Measurements from ENCODE around the gene KLRF2. TPM values are rescaled to one million over a fixed set of nuclear protein-coding genes. Genes with fewer than 3 reads are reported as not detected.
A peak's percentile ranks its signal among the peaks of the same experiment; 100 is the strongest.
"Not testable (repeated sequence)": the region's sequence is repeated elsewhere in the genome, so short reads cannot be mapped to it uniquely, and the experiment has no call there.

Gene KLRF2
- total RNA-seq, 2 experiments from 2014 or later: 0.79 to 0.94 TPM

- Mint-ChIP-seq H3K36me3 (ENCODE audit: low read depth) (peaks cover 46% of the 10 kb centered on the region), H3K9me3 (ENCODE audit: insufficient read depth) (peaks cover 18% of the 10 kb centered on the region), H3K4me3 (peak overlapping the region; percentile 79), H3K4me1 (ENCODE audit: low read depth) (peaks cover 41% of the 10 kb centered on the region), H3K27me3 (ENCODE audit: low read depth) (no peaks in the 10 kb centered on the region), H3K27ac (peak overlapping the region; percentile 86)
- ChIA-PET POLR2A (interaction anchor here (0.6 to 7.6 kb wide), 19 partner anchors 41 to 690 kb away, joined by 3 to 251 read pairs (median 8); partner anchors contain the start of genes CD69 and CLEC2D), CTCF (interaction anchor here (0.7 to 4.8 kb wide), 11 partner anchors 19 to 143 kb away, joined by 3 to 38 read pairs (median 5); partner anchors contain the start of genes CD69 and CLEC12B)
- ATAC-seq (no peak), DNase-seq (no peak)
Measured at GRCh38 chr12:9867531-9867930, 13.8 kb upstream of the KLRF2 start.

GRCh38 chr12:9868311-9868801 is 12.9 kb upstream of the KLRF2 start:
- Mint-ChIP-seq H3K36me3 (ENCODE audit: low read depth) (peaks cover 37% of the 10 kb centered on the region), H3K9me3 (ENCODE audit: insufficient read depth) (peaks cover 10% of the 10 kb centered on the region), H3K4me3 (peak overlapping the region; percentile 79), H3K27me3 (ENCODE audit: low read depth) (no peaks in the 10 kb centered on the region), H3K27ac (peak overlapping the region; percentile 88), H3K4me1 (ENCODE audit: low read depth) (peaks cover 32% of the 10 kb centered on the region)
- DNase-seq: no peak
- CTCF ChIA-PET: interaction anchor here (0.7 to 4.8 kb wide), 8 partner anchors 53 to 142 kb away, joined by 3 to 38 read pairs (median 6); partner anchors contain the start of genes CD69 and CLEC12B
- no peak for ATAC-seq
- POLR2A ChIA-PET: interaction anchor here (0.6 to 7.6 kb wide), 16 partner anchors 38 to 689 kb away, joined by 3 to 251 read pairs (median 9); partner anchors contain the start of genes CD69, CLEC2D and GABARAPL1

GRCh38 chr12:9868951-9869306 is 12.4 kb upstream of the KLRF2 start:
- CTCF ChIA-PET: interaction anchor here (0.9 to 4.8 kb wide), 10 partner anchors 18 to 141 kb away, joined by 3 to 38 read pairs (median 5); partner anchors contain the start of genes CD69 and CLEC12B
- Mint-ChIP-seq H3K27me3 (ENCODE audit: low read depth) (no peaks in the 10 kb centered on the region), H3K36me3 (ENCODE audit: low read depth) (peaks cover 32% of the 10 kb centered on the region)

GRCh38 chr12:9869307-9870161 is 11.8 kb upstream of the KLRF2 start, which contains the start of gene CLEC2B:
CLEC2B (minus strand) TSS chr12:9869354.
- H3K27ac Mint-ChIP-seq: peak within 1 kb of the TSS; percentile 91
- peaks cover 22% of the 10 kb centered on the region for H3K4me1 Mint-ChIP-seq (ENCODE audit: low read depth)
- DNase-seq (peak; percentile 58), ATAC-seq (peak; percentile 55)
- CTCF ChIA-PET: interaction anchor here (0.6 to 4.8 kb wide), 8 partner anchors 18 to 127 kb away, joined by 3 to 38 read pairs (median 5); partner anchors contain the start of gene CD69
- peaks cover 27% of the 10 kb centered on the region for H3K36me3 Mint-ChIP-seq (ENCODE audit: low read depth)
- H3K4me3 Mint-ChIP-seq: peak within 1 kb of the TSS; percentile 79
- POLR2A ChIA-PET: interaction anchor here (0.6 to 7.6 kb wide), 20 partner anchors 37 to 688 kb away, joined by 3 to 251 read pairs (median 4); partner anchors contain the start of genes CD69, CLEC2D and GABARAPL1
- H3K27me3 Mint-ChIP-seq (ENCODE audit: low read depth): no peaks in the 10 kb centered on the region
- H3K9me3 Mint-ChIP-seq (ENCODE audit: insufficient read depth): no peaks in the 10 kb centered on the region

More at GRCh38 chr12:9868951-9869306, 12.4 kb upstream of the KLRF2 start:
- Mint-ChIP-seq H3K9me3 (ENCODE audit: insufficient read depth) (peaks cover 4% of the 10 kb centered on the region), H3K4me1 (ENCODE audit: low read depth) (peaks cover 27% of the 10 kb centered on the region), H3K4me3 (peak overlapping the region; percentile 79), H3K27ac (peak overlapping the region; percentile 88)
- POLR2A ChIA-PET: interaction anchor here (0.6 to 7.6 kb wide), 20 partner anchors 38 to 689 kb away, joined by 3 to 251 read pairs (median 6); partner anchors contain the start of genes CD69, CLEC2D and GABARAPL1
- DNase-seq: no peak
- no peak for ATAC-seq

- no peaks in the 10 kb centered on the region for H3K27me3 Mint-ChIP-seq (ENCODE audit: low read depth)
- peak overlapping the region; percentile 91 for H3K27ac Mint-ChIP-seq
- ChIA-PET POLR2A (interaction anchor here (0.6 to 1.0 kb wide), 5 partner anchors 31 to 112 kb away, joined by 3 to 5 read pairs (median 3); no protein-coding TSS in a partner anchor), CTCF (interaction anchor here (0.8 to 3.3 kb wide), 2 partner anchors 36 to 57 kb away, joined by 3 to 11 read pairs; no protein-coding TSS in a partner anchor)
- H3K36me3 Mint-ChIP-seq (ENCODE audit: low read depth): peaks cover 20% of the 10 kb centered on the region
- H3K4me1 Mint-ChIP-seq (ENCODE audit: low read depth): peaks cover 17% of the 10 kb centered on the region
- peak; percentile 37 for DNase-seq
- peaks cover 4% of the 10 kb centered on the region for H3K9me3 Mint-ChIP-seq (ENCODE audit: insufficient read depth)
- H3K4me3 Mint-ChIP-seq: peak overlapping the region; percentile 79
- no peak for ATAC-seq
Measured at GRCh38 chr12:9870286-9870866, 10.9 kb upstream of the KLRF2 start.

GRCh38 chr12:9872162-9872561 is 9.1 kb upstream of the KLRF2 start:
- Mint-ChIP-seq H3K4me3 (no peak overlapping the region), H3K9me3 (ENCODE audit: insufficient read depth) (peaks cover 7% of the 10 kb centered on the region), H3K4me1 (ENCODE audit: low read depth) (peaks cover 17% of the 10 kb centered on the region), H3K27ac (no peak overlapping the region), H3K27me3 (ENCODE audit: low read depth) (no peaks in the 10 kb centered on the region), H3K36me3 (ENCODE audit: low read depth) (peaks cover 14% of the 10 kb centered on the region)
- DNase-seq (no peak), ATAC-seq (no peak)
- ChIA-PET CTCF (interaction anchor here (0.7 to 3.3 kb wide), 10 partner anchors 28 to 253 kb away, joined by 3 to 11 read pairs (median 3); no protein-coding TSS in a partner anchor), POLR2A (interaction anchor here (0.5 to 1.8 kb wide), 4 partner anchors 73 to 221 kb away, joined by 3 to 4 read pairs (median 3); no protein-coding TSS in a partner anchor)

- Mint-ChIP-seq H3K4me3 (no peak overlapping the region), H3K9me3 (ENCODE audit: insufficient read depth) (peaks cover 7% of the 10 kb centered on the region), H3K27me3 (ENCODE audit: low read depth) (no peaks in the 10 kb centered on the region), H3K36me3 (ENCODE audit: low read depth) (peaks cover 10% of the 10 kb centered on the region), H3K4me1 (ENCODE audit: low read depth) (peaks cover 17% of the 10 kb centered on the region), H3K27ac (no peak overlapping the region)
- no peak for ATAC-seq
- CTCF ChIA-PET: interaction anchor here (0.9 to 3.3 kb wide), 6 partner anchors 27 to 253 kb away, joined by 3 to 11 read pairs (median 3); no protein-coding TSS in a partner anchor
- no peak for DNase-seq
- POLR2A ChIA-PET: interaction anchor here (1.0 kb wide), 1 partner anchor 114 kb away, joined by 3 read pairs; no protein-coding TSS in a partner anchor
Measured at GRCh38 chr12:9872742-9873141, 8.5 kb upstream of the KLRF2 start.

GRCh38 chr12:9876120-9876519 is 5.2 kb upstream of the KLRF2 start:
- Mint-ChIP-seq H3K4me1 (ENCODE audit: low read depth) (peaks cover 23% of the 10 kb centered on the region), H3K9me3 (ENCODE audit: insufficient read depth) (peaks cover 13% of the 10 kb centered on the region), H3K36me3 (ENCODE audit: low read depth) (peaks cover 10% of the 10 kb centered on the region)
- POLR2A ChIA-PET; H3K27ac Mint-ChIP-seq; ATAC-seq; H3K27me3 Mint-ChIP-seq (ENCODE audit: low read depth); H3K4me3 Mint-ChIP-seq; DNase-seq: not testable (repeated sequence)
- CTCF ChIA-PET: interaction anchor here (1.7 kb wide), 1 partner anchor 126 kb away, joined by 4 read pairs; no protein-coding TSS in a partner anchor

GRCh38 chr12:9880532-9881078 is 684 bp upstream of the KLRF2 start:
- Mint-ChIP-seq H3K27me3 (ENCODE audit: low read depth) (no peaks in the 10 kb centered on the region), H3K36me3 (ENCODE audit: low read depth) (peaks cover 10% of the 10 kb centered on the region), H3K4me3 (no peak overlapping the region), H3K4me1 (ENCODE audit: low read depth) (peaks cover 25% of the 10 kb centered on the region), H3K9me3 (ENCODE audit: insufficient read depth) (peaks cover 6% of the 10 kb centered on the region), H3K27ac (peak overlapping the region; percentile 22)
- no peak for DNase-seq
- POLR2A ChIA-PET: no interaction called here
- ATAC-seq: no peak
- CTCF ChIA-PET: interaction anchor here (0.6 to 1.0 kb wide), 2 partner anchors 45 to 315 kb away, joined by 3 read pairs; no protein-coding TSS in a partner anchor

- CTCF ChIA-PET: no interaction called here
- no peak for ATAC-seq
- Mint-ChIP-seq H3K27ac (no peak overlapping the region), H3K9me3 (ENCODE audit: insufficient read depth) (peaks cover 14% of the 10 kb centered on the region), H3K36me3 (ENCODE audit: low read depth) (peaks cover 8% of the 10 kb centered on the region), H3K27me3 (ENCODE audit: low read depth) (no peaks in the 10 kb centered on the region), H3K4me1 (ENCODE audit: low read depth) (peaks cover 26% of the 10 kb centered on the region), H3K4me3 (no peak overlapping the region)
- POLR2A ChIA-PET: no interaction called here
- no peak for DNase-seq
Measured at GRCh38 chr12:9881988-9882387, 699 bp downstream of the KLRF2 start.
